AG04450 (cell line): ENCODE measurements around the gene B3GNT7. TPM values are rescaled to one million over a fixed set of nuclear protein-coding genes. Genes with fewer than 3 reads are reported as not detected.

Experiments
- CTCF ChIA-PET: fragments of 300-600, 350-600 bp; formaldehyde crosslinking; extraction: SDS; loops from one replicate; lab custom pipeline; 2022; ENCODE audit warnings: antibody characterized with exemption, inconsistent platforms; lab: Charles Lee
- POLR2A ChIA-PET: fragments of 350-600 bp; formaldehyde crosslinking; extraction: SDS; loops from one replicate; lab custom pipeline; 2021; ENCODE audit warnings: antibody characterized with exemption, inconsistent platforms; lab: Yijun Ruan, JAX
- DNase-seq: peaks from one replicate; pipeline ENCODE4 v3.0.0-alpha.2; 2011; ENCODE audit warnings: low read depth, low spot score
- H3K27ac ChIP-seq: one replicate; pipeline ENCODE4 v1.5.1; 2012; ENCODE audit warnings: low read depth, low read length, control low read depth
- H3K27me3 ChIP-seq: one replicate; pipeline ENCODE4 v1.6.0; 2012; ENCODE audit warnings: low read length; ENCODE audit not compliant: control insufficient read depth, insufficient read depth
- H3K4me3 ChIP-seq: 2 replicates; pipeline ENCODE4 v1.5.1; 2011; ENCODE audit warnings: mild to moderate bottlenecking, low read depth, low read length, control low read depth
- H3K9me3 ChIP-seq: 2 replicates; pipeline ENCODE4 v1.5.1; 2012; ENCODE audit warnings: low read length; ENCODE audit not compliant: control insufficient read depth, insufficient read depth
- polyA plus RNA-seq: library from polyadenylated mRNA; depleted of rRNA; stranded (reverse); fragments of >200 nt; gene quantifications from 2 replicates; pipeline ENCODE4 v1.2.3, GENCODE V29; 2011
- TF ChIP-seq, protein P1 (sequence below): IDR thresholded peaks from 2 replicates; pipeline ENCODE4 v1.5.1; 2011; ENCODE audit warnings: low read depth, low read length, control low read depth, inconsistent platforms

B3GNT7 gene
- polyA plus RNA-seq, 1 experiment: 0.06 TPM

DNA sequence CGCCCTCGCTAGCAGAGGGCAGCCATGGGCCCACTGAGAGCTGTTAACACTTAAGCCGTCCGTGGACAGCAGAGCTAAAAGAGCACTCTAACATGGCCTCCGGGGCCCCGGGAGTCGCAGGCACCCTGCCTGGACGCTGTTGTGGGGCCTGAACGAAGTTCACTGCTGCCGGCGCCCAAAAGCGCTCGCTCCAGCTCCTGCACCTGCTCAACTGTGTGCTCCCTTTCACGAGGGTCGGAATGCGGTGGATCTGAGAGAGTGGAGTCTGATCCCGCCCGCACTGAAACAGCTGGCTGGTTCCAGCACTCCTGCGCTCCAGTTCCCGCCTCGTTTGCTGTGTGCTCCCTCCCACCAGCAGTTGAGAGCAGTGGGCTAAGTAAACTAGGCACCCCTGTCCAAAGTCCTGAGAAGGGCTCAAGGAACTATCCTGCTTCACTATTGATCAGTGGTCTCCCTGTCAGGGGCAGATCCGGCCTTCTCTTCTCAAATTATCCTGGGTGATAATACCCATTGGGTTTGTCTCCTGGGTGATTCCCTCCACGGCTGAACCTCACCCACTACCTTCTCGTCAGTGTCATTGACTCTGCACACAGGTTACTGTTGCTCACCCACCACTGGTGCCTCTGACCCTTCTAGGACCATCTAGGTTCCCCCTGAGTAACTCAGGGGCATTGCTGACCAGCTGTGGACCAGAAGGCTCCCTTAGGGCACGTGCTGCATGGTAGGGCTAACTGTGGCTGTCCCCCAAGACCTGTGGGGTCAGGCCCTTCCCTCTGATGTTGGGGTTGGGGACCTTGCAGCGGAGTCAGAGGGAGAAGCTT is 23.5 kb downstream of the B3GNT7 start:
- ChIA-PET CTCF (interaction anchor here (1.0 to 10.2 kb wide), 2 partner anchors 33 to 123 kb away, joined by 4 to 173 read pairs; no protein-coding TSS in a partner anchor), POLR2A (no interaction called here)
- no peak for DNase-seq
- H3K27me3 ChIP-seq: peaks cover 11% of the 10 kb centered on the region
- TF ChIP-seq, protein P1, sequence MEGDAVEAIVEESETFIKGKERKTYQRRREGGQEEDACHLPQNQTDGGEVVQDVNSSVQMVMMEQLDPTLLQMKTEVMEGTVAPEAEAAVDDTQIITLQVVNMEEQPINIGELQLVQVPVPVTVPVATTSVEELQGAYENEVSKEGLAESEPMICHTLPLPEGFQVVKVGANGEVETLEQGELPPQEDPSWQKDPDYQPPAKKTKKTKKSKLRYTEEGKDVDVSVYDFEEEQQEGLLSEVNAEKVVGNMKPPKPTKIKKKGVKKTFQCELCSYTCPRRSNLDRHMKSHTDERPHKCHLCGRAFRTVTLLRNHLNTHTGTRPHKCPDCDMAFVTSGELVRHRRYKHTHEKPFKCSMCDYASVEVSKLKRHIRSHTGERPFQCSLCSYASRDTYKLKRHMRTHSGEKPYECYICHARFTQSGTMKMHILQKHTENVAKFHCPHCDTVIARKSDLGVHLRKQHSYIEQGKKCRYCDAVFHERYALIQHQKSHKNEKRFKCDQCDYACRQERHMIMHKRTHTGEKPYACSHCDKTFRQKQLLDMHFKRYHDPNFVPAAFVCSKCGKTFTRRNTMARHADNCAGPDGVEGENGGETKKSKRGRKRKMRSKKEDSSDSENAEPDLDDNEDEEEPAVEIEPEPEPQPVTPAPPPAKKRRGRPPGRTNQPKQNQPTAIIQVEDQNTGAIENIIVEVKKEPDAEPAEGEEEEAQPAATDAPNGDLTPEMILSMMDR: no peak
- H3K4me3 ChIP-seq: no peak overlapping the region
- H3K9me3 ChIP-seq: no peaks in the 10 kb centered on the region
- no peak overlapping the region for H3K27ac ChIP-seq

DNA sequence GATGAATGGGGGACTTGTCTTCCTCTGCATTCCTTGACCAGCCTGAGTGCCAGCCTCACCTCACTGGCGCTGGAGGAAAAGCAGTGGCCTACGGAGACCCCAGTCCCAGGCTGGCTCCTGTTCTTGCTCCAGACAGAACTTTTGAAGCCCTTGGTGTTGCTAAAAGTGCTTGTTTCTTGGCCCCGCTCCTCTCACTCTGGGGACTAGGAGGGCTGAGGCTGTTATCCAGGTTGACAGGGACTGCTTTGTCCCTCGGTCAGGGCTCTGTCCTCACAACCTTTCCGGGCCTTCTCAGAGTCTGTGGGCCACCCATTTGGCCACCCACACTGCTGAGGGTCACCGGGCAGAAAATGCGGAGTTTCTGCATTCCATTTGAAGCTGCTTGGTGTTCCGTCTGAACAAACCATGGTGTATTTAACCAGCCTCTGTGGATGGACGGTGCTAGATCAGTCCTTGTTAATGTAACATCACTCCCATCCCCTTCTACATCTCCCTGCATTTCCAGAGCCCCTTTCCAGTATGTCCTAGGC is 25.6 kb downstream of the B3GNT7 start:
- TF ChIP-seq, protein P1: no peak
- no peak for DNase-seq
- Histone ChIP-seq H3K4me3 (no peak overlapping the region), H3K9me3 (no peaks in the 10 kb centered on the region), H3K27me3 (peaks cover 11% of the 10 kb centered on the region), H3K27ac (no peak overlapping the region)
- ChIA-PET POLR2A (no interaction called here), CTCF (interaction anchor here (0.5 to 1.5 kb wide), 3 partner anchors 8 to 124 kb away, joined by 3 to 6 read pairs (median 5); no protein-coding TSS in a partner anchor)

DNA sequence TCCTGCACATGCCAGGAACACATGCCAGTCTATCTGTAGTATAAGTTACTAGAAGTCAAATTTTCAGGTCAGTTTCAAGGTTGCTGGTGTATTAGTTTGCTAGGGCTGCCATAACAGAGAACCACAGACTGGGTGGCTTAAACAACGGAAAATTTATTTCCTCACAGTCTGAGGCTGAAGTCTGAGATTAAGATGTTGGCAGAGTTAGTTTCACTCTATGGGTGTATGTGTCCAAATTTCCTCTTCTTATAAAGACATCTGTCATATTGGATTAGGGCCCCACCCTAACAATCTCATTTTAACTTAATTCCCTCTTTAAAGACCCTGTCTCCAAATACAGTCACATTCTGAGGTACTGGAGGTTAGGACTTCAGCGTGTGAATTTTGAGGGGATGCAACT is 26.5 kb downstream of the B3GNT7 start:
- Histone ChIP-seq H3K4me3 (no peak overlapping the region), H3K27ac (no peak overlapping the region), H3K27me3 (peaks cover 11% of the 10 kb centered on the region), H3K9me3 (no peaks in the 10 kb centered on the region)
- TF ChIP-seq, protein P1: no peak
- no peak for DNase-seq
- POLR2A ChIA-PET: no interaction called here
- CTCF ChIA-PET: no interaction called here

DNA sequence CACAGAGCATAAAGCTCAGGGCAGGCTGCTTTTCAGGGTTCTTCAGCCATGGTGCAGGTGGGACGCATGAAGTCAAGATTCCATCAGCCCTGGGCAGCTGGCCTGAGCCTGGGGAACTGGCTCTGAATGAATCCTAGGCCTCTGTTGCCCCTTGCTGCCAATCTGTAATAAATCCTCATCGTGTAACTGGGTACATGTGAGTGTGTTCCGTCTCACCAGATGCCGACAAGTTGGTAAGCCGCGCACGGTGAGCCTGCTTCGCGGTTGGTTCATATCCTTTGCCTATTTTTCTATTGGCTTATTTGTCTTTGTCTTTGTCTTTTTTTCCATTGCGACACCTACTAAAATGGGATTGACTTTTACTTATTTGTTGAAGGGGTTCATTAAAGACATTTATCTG is 27.7 kb downstream of the B3GNT7 start:
- TF ChIP-seq, protein P1: no peak
- ChIA-PET CTCF (interaction anchor here (1.0 kb wide), 1 partner anchor 197 kb away, joined by 4 read pairs; no protein-coding TSS in a partner anchor), POLR2A (interaction anchor here (1.2 kb wide), 1 partner anchor 41 kb away, joined by 5 read pairs; the partner anchor contains the start of gene NCL)
- no peak overlapping the region for H3K4me3 ChIP-seq
- H3K9me3 ChIP-seq: no peaks in the 10 kb centered on the region
- peaks cover 14% of the 10 kb centered on the region for H3K27me3 ChIP-seq
- H3K27ac ChIP-seq: no peak overlapping the region
- DNase-seq: no peak

DNA sequence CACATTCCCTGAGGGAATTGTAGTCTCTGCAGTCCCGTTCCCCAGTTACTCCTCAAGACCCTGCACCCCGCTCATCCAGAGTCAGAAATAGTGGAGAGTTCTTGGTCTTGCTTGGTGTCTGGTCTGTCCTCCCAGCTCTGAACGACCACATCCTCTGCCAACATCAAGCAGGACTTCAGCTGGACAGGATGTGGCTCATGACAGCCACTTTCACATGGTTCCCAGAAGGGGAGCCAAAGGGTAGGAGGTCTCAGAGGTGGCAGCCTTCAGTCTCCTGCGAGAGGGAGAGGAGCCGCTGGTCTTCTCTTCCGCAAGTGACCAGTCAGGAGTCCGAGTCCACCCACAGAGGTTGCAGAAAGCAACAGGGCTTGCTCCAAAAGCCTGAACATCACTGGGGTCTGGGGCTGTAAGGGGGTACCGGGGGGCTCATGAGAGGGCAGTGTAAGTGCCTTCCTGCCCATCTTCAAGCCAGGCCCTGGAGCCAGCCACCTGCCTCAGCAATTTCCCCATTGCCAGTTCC is 29.8 kb downstream of the B3GNT7 start:
- Histone ChIP-seq H3K27ac (no peak overlapping the region), H3K4me3 (no peak overlapping the region), H3K9me3 (no peaks in the 10 kb centered on the region), H3K27me3 (peaks cover 14% of the 10 kb centered on the region)
- no peak for DNase-seq
- CTCF ChIA-PET: interaction anchor here (1.4 kb wide), 1 partner anchor 26 kb away, joined by 8 read pairs; no protein-coding TSS in a partner anchor
- TF ChIP-seq, protein P1: no peak
- POLR2A ChIA-PET: interaction anchor here (1.0 kb wide), 1 partner anchor 39 kb away, joined by 3 read pairs; the partner anchor contains the start of gene NCL
